GM12873 (cell line): Measurements from ENCODE around the gene SNX30.

Experiments
- TF ChIP-seq, protein P1 (sequence below): IDR thresholded peaks from 2 replicates; pipeline ENCODE4 v1.5.1; 2012; ENCODE audit warnings: low read depth, mild to moderate bottlenecking, moderate library complexity, low read length, control low read depth; ENCODE audit not compliant: insufficient read depth; ENCODE audit errors: missing control alignments

Gene SNX30

DNA sequence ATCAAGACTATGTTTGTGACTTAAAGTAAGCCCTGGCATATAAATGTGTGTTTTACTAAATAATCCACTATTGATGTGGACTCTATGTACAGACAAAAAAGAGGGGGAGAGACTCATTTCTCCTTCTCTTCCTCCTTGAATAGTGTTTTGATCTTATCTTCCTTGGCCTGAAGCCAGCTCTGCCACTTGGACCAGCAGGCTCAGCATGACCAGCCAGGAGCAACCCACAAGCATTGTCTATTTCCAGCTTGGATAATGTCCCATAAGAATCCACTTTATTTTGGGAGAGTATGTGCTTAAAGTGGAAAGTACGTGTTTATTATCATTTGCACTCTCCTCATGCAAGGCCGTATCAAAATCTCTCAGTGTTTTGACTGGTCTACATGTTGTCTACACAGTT is 164.0 kb downstream of the SNX30 start:
- TF ChIP-seq, protein P1, sequence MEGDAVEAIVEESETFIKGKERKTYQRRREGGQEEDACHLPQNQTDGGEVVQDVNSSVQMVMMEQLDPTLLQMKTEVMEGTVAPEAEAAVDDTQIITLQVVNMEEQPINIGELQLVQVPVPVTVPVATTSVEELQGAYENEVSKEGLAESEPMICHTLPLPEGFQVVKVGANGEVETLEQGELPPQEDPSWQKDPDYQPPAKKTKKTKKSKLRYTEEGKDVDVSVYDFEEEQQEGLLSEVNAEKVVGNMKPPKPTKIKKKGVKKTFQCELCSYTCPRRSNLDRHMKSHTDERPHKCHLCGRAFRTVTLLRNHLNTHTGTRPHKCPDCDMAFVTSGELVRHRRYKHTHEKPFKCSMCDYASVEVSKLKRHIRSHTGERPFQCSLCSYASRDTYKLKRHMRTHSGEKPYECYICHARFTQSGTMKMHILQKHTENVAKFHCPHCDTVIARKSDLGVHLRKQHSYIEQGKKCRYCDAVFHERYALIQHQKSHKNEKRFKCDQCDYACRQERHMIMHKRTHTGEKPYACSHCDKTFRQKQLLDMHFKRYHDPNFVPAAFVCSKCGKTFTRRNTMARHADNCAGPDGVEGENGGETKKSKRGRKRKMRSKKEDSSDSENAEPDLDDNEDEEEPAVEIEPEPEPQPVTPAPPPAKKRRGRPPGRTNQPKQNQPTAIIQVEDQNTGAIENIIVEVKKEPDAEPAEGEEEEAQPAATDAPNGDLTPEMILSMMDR = no peak

DNA sequence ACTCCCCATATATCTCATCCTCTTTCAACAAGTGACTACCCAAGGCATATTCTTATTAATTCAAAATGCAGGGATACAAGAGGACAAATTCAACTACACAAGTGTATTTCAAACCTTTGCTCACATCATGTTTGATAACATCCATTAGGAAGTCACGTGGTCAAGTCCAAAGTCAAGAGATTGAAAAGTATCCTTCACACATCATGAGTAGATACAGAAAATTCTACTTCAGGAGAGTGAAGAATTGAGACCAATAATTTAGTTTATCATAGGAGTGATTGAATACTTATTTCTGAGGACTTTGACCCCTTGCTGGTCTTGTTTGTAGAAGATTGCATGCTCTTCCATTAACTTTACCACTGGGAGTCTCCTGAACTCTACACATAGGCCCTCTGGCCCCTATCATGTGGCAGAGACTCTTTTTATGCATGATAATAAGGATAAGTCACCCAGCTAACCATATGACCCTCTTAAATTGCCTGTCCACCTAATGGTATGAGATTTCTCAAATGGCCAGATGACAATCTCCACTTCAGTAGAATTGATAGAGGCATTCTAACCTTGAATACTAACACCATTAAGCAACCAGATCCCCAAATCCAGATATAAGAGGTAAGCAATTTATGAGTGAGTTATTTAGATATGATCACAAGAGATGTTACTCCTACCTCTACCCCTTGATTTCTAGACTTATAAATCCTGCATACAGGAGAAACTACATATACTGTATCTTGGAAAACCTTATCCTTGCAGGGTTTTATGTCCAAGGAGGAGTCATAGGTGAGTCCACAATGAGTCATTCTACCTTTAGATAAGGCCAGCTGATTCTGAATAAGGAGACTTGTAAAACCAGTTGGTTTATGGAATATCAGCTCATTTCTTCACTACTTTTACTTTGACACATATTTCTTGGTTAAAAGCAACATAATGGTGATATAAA is 166.8 kb downstream of the SNX30 start:
- TF ChIP-seq, protein P1 = no peak

DNA sequence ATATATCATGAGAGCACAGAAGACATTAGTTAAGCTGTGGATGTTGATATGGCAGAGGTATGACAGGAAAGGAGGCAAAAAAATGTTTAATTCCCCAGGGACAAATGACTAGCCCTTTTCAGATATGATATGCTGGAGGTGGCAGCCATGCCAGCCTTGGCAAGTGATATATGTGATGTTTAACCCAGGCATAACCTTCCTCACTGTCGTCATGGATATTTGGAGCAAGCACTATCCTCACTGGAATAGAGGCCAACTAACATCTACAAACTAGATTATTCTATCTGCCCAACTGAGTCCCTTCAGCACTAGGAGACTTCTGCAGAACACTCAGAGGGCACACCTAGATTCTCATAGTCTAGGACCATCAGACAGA is 167.4 kb downstream of the SNX30 start:
- TF ChIP-seq, protein P1 = no peak

DNA sequence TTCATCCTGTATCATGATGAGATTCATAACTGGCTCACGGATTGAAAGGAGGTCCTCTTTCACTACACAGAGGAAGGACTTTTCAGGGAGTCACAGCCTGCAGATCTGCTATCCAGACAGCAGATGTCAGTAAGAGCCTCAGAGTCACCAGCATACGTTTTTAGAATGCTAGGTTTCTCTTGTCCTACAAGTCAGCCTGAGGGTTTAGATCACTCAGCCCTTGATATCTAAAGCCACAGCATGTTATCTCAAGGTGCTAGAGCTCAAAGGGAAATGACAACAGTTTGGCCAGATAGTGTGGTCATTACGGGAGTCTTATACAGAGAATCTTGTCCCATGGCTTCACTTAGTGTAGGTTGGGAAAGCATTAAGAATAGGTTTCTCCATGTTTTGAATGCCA is 171.0 kb downstream of the SNX30 start:
- TF ChIP-seq, protein P1 = peak; percentile 76
